Glomerular endothelial cell (primary cell): ENCODE results near the gene TRPV2. TPM values are rescaled to one million over a fixed set of nuclear protein-coding genes. Genes with fewer than 3 reads are reported as not detected.

Experiments used
- DNase-seq: peaks from one replicate; pipeline ENCODE4 v3.0.0-alpha.2; 2011; ENCODE audit warnings: low read depth, low spot score; ENCODE audit errors: extremely low read depth
- total RNA-seq: library from RNA; depleted of rRNA; stranded (reverse); fragments of >200 nt; gene quantifications from 2 replicates; pipeline ENCODE4 v1.2.3, GENCODE V29; 2015

The TRPV2 gene
- total RNA-seq, 1 donor from 2014 or later: 67.3 TPM

DNA sequence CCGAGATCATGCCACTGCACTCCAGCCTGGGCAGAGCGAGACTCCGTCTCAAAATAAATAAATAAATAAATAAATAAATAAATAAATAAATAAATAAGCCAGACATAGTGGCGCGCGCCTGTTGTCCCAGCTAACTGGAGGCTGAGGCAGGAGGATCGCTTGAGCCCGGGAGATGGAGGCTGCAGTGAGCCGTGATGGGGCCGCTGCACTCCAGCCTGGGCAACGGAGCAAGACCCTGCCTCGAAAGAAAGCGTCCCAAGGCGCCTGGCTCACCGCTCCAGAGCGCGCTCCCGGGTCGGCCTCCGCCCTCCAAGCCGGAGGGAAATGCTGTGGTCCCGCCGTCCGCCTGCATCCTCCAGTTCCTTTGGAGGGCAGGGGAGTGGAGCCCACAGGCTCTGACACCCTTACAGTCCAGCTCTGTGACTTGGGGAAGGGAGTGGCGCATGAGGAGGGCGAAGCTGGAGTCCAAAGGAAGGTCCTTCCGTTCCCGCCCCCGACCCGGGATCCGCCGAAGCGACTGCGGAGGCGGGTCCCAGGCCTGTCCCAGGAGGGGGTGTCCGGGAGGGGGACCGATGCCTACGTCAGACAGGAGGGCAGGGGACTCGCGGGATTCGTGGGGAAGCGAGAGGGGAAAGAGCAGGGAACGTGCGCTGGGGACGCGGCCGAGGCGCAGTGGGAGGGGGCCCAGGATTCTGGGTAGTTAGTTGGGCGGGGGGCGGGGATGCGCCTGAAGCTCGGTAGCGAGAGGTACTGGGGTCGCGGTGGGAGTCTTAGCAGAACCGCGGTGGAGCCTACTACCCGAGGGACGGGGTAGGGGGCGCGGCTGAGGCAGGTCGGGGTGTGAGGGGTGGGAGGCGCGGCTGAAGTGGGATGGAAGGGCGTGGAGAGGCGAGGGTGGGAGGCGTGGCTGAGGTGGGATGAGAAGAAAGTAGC, 8.4 kb upstream of the TRPV2 start:
- DNase-seq: no peak

DNA sequence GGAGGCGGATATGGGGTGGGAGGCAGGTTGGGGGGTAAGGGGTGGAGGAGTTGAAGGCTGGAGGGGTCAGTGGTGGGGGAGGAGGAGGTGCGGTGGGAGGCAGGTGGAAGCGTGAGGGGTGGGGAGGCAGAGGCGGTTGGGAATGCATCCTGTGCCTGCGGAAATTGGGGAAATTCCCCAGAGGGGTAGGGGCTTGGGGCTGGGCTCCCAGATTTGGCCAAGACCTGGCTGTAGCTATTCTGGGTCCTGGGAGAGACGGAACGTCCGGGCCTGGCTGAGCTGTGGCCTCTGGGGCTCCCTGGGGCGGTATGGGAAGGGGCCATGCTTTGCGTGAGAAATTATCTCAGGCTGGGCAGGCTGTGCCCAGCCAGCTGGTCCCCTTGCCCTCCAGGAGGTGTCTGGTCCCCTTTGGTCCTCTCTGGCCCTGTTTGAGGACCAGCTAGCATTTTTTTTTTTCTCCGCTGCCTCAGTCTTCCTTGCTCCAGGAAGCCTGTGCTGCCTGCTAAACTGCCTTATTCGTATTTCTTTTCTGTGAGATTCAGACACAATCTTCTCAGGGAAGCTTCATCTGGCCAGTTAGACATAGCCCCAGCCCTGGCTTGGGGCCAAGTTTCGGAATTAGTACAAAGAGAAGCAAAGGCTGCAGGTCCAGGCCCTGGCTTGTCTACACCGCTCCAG, 7.3 kb upstream of the TRPV2 start:
- DNase-seq: no peak

DNA sequence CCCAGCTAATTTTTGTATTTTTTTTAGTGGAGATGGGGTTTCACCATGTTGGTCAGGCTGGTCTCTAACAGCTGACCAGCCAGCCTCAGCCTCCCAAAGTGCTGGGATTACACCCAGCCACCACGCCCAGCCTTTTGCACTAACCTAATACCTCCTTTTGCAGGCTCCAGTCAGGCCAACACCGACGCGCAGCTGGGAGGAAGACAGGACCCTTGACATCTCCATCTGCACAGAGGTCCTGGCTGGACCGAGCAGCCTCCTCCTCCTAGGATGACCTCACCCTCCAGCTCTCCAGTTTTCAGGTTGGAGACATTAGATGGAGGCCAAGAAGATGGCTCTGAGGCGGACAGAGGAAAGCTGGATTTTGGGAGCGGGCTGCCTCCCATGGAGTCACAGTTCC, 2.0 kb downstream of the TRPV2 start:
- DNase-seq: no peak

- DNase-seq: no peak
These were observed 2.7 kb downstream of the TRPV2 start for GRCh38 chr17:16417896-16418684.

DNA sequence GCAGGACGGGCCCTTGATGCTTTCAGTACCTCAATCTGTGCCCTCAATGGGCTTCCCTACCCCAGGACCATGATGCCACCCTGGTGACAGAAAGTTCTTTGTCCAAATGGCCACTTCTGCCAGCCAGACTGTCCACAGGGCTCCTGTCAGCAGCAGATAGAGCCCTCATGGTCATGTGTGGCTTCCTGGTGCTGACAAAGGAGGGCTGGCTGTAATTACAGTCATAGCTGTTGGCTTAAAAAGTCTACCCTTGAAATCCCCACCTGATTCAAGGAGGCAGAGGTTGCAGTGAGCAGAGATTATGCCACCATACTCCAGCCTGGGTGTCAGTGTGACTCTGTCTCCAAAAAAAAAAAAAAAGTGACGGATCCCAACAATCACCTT, 3.3 kb downstream of the TRPV2 start:
- no peak for DNase-seq

DNA sequence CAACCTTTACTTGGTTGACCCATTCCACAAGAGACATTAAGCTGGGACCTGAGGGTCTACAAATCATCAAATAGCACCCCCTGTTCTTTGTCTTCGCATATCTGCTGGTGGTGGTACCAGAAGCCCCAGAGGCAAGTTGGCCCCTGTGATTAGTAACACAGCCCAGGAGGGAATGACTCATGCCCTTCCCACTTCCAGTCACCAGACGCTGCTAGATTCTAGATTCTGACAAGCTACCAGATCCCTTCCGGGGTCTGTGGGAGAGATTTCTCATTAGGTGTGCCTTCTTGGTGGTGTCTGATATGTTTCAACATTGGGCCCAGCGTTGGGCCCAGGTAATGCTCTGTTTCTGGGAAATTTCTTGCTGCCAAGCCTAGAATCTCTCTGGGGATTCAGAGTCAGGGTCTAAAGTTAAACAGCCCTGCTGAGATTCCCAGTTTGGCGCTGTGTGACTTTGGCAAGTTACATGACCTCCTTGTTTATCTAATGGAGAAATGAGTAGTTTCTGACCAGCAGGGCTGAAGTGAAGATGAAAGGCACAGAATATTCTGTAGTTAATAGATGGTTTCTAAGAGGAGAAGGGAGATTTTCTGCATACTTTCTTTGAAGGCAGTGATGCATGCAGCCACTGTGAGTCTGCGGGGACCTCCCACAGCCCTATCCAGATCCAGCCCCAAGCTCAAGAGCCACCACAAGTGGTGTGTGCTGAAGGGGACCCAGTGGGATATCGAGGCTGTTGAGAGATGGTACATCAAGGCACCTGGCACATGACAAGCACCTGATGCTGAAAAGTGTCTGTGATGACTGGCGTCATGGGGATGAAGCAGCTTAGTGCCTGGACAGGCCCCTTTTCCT, 3.9 kb downstream of the TRPV2 start:
- no peak for DNase-seq

DNA sequence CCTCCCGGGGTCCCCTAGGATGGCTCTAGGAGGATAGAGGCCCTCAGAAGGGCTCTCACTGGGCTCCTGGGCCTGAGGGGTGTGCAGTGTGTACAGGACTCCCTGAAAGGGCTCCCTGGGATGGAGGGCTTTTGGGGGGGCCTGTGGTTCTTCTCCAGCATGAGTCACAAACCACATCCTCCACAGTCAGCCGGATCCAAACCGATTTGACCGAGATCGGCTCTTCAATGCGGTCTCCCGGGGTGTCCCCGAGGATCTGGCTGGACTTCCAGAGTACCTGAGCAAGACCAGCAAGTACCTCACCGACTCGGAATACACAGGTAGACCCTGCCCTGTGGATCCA, 4.5 kb downstream of the TRPV2 start:
- no peak for DNase-seq

DNA sequence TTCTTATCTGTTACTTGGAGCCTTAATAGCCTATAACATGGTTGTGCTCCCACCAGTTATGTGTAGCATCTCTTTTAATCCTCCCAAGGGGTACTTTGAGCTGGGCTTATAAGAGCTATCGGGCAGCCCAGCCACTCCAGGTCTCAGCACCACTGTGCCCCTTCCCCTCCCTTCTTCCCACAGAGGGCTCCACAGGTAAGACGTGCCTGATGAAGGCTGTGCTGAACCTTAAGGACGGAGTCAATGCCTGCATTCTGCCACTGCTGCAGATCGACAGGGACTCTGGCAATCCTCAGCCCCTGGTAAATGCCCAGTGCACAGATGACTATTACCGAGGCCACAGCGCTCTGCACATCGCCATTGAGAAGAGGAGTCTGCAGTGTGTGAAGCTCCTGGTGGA, 7.0 kb downstream of the TRPV2 start:
- no peak for DNase-seq

DNA sequence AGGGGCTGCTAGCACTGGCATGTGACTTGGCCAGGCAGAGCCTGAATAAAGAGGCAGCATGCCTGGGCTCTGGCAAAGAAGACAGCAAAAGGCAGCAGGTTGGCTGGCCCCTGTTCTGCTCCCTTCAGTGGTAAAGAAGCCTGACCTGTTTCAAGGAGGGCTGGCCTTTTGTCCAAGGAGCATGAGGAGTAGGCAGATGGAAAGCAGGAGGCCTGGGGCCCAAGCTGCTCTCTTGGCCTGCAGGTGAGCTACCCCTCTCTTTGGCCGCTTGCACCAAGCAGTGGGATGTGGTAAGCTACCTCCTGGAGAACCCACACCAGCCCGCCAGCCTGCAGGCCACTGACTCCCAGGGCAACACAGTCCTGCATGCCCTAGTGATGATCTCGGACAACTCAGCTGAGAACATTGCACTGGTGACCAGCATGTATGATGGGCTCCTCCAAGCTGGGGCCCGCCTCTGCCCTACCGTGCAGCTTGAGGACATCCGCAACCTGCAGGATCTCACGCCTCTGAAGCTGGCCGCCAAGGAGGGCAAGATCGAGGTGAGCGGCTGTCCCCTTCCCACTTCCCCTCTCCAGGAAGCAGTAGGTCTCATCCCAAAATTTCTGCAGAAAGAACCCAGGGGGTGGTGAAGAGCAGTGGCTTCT, 8.0 kb downstream of the TRPV2 start:
- DNase-seq: no peak

- no peak for DNase-seq
These were observed 9.8 kb downstream of the TRPV2 start for GRCh38 chr17:16425202-16425601.

- no peak for DNase-seq
These were observed 10.6 kb downstream of the TRPV2 start for GRCh38 chr17:16425698-16426659.

DNA sequence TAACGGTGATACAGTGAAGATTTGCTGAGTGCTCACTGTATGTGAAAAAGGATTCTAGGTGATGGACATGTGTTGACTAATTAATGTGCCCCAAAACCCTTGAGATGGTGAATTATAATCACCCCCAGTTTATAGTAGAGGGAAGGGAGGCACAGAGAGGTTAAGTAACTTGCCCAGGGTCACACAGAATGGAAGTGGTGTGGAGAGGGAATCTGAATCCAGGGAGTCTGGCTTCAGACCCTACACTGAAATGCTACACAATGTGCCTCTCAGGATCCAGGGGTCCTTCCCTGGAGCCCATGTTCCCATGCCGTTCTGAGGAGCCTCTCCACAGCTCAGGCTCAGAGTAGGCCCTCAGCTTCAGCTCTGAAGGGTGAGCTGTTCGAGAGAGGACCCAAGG, 11.6 kb downstream of the TRPV2 start:
- DNase-seq: no peak

GRCh38 chr17:16428098-16428882, 12.9 kb downstream of the TRPV2 start:
- no peak for DNase-seq

GRCh38 chr17:16429083-16429482, 13.7 kb downstream of the TRPV2 start:
- no peak for DNase-seq

DNA sequence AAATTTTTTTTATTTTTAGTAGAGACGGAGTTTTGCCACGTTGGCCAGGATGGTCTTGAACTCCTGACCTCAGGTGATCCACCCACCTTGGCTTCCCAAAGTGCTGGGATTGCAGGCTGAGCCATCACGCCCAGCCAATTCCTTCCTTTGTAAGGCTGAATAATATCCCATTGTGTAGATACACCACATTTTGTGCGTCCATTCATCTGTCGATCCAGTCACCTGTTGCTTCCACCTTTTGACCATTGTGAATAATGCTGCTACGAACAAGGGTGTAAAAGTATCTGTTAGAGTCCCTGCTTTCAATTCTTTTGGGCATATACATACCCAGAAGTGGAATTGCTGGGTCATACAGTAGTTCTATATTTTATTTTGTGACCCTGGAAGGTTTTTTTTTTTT, 15.3 kb downstream of the TRPV2 start:
- DNase-seq: no peak

DNA sequence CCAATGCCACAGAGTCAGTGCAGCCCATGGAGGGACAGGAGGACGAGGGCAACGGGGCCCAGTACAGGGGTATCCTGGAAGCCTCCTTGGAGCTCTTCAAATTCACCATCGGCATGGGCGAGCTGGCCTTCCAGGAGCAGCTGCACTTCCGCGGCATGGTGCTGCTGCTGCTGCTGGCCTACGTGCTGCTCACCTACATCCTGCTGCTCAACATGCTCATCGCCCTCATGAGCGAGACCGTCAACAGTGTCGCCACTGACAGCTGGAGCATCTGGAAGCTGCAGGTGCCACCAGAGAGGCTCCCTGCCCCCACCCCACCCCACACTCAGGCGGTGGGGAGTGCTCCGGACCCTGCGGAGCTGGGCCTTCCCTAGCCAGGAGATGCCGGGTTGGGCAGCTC, 16.6 kb downstream of the TRPV2 start:
- DNase-seq: no peak

DNA sequence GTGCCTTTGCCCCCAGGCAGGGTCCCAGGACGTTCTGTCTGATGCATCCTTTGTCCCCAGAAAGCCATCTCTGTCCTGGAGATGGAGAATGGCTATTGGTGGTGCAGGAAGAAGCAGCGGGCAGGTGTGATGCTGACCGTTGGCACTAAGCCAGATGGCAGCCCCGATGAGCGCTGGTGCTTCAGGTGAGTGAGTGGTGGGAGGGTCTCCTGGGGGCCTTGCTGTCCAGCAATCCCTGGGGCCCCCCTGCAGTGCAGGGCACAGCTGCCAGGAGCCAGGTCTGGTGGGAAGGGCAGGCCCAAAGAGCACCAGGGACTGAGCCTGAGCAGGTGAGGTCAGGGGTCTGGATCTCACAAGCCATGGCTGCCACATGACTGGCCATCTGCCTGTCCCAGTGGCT, 18.1 kb downstream of the TRPV2 start:
- DNase-seq: no peak

- DNase-seq: no peak
These were observed 19.3 kb downstream of the TRPV2 start for GRCh38 chr17:16434662-16435061.
